ENCODE results near the gene MACROD1.

The MACROD1 gene

DNA sequence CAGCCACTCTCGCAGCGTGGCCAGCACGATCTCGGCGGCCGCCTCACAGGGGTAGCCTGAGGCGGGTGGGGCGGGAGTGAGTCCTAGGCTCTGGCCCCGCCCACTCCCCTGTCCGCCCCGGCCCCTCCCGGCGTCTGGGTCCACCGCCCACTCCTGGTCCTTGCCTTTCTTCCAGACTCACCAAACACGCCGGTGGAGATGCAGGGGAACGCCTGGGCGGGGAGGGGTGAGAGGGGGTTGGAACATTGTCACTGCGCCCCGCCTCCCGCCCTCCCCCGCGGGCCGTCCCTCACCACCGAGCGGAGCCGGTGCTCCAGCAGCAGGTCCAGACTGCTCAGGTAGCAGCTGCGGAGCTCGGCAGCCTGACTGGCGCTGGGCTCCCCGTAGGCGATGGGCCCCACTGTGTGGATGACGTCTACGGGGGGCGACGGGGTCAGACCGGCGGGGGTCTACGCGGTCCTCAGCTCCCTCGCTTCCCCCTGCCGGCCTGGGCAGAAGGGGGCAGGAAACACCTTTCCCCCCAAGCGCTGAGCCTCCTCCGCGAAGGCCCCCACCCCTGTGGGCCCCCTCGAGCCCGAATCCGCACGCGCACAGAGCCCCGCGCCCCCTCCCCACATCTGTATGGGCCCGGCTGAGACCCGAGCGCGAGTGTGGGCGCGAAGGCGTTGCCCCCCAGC is 166.4 kb downstream of the MACROD1 start:
- H4K20me1 ChIP-seq (ENCODE audit: low read depth, low read length): no peaks in the 10 kb centered on the region
- no peaks in the 10 kb centered on the region for H3K79me2 ChIP-seq (ENCODE audit: insufficient read depth, low read length)
- H3K27me3 ChIP-seq (ENCODE audit: low read length): no peaks in the 10 kb centered on the region
- H3K9me3 ChIP-seq (ENCODE audit: insufficient read depth, low read length): no peaks in the 10 kb centered on the region
- H3K9ac ChIP-seq (ENCODE audit: low read length): no peak overlapping the region
- H2AFZ ChIP-seq (ENCODE audit: low read depth, low read length, severe bottlenecking): no peak overlapping the region
- no peak overlapping the region for H3K27ac ChIP-seq (ENCODE audit: low read depth, low read length)
- TF ChIP-seq EZH2phosphoT487 (conservative IDR thresholded peaks at IDR 0.05; ENCODE audit: low read length): no peak
- TF ChIP-seq, protein P1, sequence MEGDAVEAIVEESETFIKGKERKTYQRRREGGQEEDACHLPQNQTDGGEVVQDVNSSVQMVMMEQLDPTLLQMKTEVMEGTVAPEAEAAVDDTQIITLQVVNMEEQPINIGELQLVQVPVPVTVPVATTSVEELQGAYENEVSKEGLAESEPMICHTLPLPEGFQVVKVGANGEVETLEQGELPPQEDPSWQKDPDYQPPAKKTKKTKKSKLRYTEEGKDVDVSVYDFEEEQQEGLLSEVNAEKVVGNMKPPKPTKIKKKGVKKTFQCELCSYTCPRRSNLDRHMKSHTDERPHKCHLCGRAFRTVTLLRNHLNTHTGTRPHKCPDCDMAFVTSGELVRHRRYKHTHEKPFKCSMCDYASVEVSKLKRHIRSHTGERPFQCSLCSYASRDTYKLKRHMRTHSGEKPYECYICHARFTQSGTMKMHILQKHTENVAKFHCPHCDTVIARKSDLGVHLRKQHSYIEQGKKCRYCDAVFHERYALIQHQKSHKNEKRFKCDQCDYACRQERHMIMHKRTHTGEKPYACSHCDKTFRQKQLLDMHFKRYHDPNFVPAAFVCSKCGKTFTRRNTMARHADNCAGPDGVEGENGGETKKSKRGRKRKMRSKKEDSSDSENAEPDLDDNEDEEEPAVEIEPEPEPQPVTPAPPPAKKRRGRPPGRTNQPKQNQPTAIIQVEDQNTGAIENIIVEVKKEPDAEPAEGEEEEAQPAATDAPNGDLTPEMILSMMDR (IDR thresholded peaks at IDR 0.05; ENCODE audit: insufficient read depth, low read length, poor library complexity, severe bottlenecking): no peak
- peak overlapping the region; percentile 35 for H3K4me2 ChIP-seq (ENCODE audit: low read depth, low read length, poor library complexity, severe bottlenecking)
- H3F3A ChIP-seq (ENCODE audit: insufficient read depth): no peaks in the 10 kb centered on the region
- H3K9me2 ChIP-seq (replicated peaks; ENCODE audit: insufficient read depth, low read length): no peaks in the 10 kb centered on the region
- no peak overlapping the region for H3K4me3 ChIP-seq (ENCODE audit: insufficient read depth, low read length, poor library complexity, severe bottlenecking)
- H3K36me3 ChIP-seq (ENCODE audit: low read length): no peaks in the 10 kb centered on the region

DNA sequence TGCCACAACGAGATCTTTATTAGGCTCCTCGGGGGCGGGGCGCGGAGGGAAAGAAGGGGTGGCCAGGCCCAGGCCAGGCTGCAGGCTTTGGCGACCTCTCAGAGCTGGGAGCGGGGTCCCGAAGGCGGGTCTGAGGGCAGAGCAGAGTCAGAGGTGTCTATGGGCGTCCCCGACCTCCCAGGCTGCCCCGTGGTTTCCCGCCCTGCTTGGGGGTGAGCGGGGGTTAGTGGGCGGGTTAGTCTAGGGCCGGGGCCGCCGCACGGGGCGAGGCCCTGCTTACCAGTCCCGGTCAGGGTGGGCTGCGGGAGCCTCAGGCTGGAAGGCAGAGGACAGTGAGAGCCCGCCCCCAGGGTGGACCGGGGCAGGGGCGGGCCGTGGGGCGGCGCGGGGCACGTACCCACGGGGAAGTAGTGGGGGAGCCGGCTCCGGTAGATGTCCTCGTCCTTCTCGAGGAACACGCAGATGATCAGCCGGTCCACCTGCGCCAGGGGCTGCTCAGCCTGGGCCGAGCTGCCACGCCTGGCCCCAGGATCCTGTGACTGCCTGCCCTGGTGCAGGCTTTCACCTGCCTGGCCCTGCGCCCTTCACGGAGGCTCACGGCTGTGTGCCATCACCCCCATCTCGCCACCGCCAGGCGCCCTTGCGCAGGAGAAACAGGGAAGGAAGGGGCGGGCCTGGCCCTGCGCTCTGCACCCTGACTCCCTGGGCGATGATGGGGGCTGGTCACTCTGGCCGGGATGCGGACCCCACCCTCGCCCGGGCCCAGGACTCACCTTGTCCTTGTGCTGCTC is 167.2 kb downstream of the MACROD1 start:
- Histone ChIP-seq H3K4me2 (ENCODE audit: low read depth, low read length, poor library complexity, severe bottlenecking) (peak overlapping the region; percentile 35), H4K20me1 (ENCODE audit: low read depth, low read length) (no peaks in the 10 kb centered on the region), H3K79me2 (ENCODE audit: insufficient read depth, low read length) (no peaks in the 10 kb centered on the region), H3K4me3 (ENCODE audit: insufficient read depth, low read length, poor library complexity, severe bottlenecking) (no peak overlapping the region), H3K9me3 (ENCODE audit: insufficient read depth, low read length) (no peaks in the 10 kb centered on the region), H3K9ac (ENCODE audit: low read length) (no peak overlapping the region), H3F3A (ENCODE audit: insufficient read depth) (no peaks in the 10 kb centered on the region), H2AFZ (ENCODE audit: low read depth, low read length, severe bottlenecking) (no peak overlapping the region), H3K9me2 (replicated peaks; ENCODE audit: insufficient read depth, low read length) (no peaks in the 10 kb centered on the region), H3K27me3 (ENCODE audit: low read length) (no peaks in the 10 kb centered on the region), H3K36me3 (ENCODE audit: low read length) (no peaks in the 10 kb centered on the region), H3K27ac (ENCODE audit: low read depth, low read length) (no peak overlapping the region)
- TF ChIP-seq, protein P1 (IDR thresholded peaks at IDR 0.05; ENCODE audit: insufficient read depth, low read length, poor library complexity, severe bottlenecking): no peak
- TF ChIP-seq EZH2phosphoT487 (conservative IDR thresholded peaks at IDR 0.05; ENCODE audit: low read length): no peak

DNA sequence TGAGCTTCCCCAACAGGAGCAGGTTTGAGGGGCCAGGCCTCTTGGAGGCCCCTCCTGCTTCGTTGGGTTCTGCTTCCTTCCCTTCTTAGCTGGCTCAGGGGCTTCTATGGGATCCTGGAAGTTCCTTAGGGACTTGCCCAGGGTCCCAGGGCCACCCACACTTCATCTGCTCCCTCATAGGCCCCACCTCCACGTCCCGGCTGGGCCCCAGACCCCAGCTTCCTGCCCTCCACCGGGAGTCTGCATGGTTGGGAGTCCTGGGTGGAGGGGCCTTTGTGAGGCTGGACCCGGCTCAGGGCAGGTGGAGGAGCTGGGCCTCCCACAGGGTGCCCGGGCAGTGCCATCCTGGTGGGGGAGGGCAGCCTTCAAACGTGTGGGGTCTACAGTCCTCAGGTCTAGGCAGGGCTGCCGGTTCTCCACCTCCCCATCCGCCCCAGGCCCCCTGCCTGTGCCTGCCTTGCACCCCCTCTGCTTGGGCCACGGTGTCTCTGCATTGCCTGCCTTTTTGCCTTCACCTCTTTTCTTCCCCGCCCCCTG is 168.0 kb downstream of the MACROD1 start:
- H4K20me1 ChIP-seq (ENCODE audit: low read depth, low read length): no peaks in the 10 kb centered on the region
- no peaks in the 10 kb centered on the region for H3F3A ChIP-seq (ENCODE audit: insufficient read depth)
- no peaks in the 10 kb centered on the region for H3K36me3 ChIP-seq (ENCODE audit: low read length)
- no peak overlapping the region for H3K4me3 ChIP-seq (ENCODE audit: insufficient read depth, low read length, poor library complexity, severe bottlenecking)
- H3K9me2 ChIP-seq (replicated peaks; ENCODE audit: insufficient read depth, low read length): no peaks in the 10 kb centered on the region
- H3K9me3 ChIP-seq (ENCODE audit: insufficient read depth, low read length): no peaks in the 10 kb centered on the region
- no peak overlapping the region for H2AFZ ChIP-seq (ENCODE audit: low read depth, low read length, severe bottlenecking)
- H3K27me3 ChIP-seq (ENCODE audit: low read length): no peaks in the 10 kb centered on the region
- H3K27ac ChIP-seq (ENCODE audit: low read depth, low read length): no peak overlapping the region
- no peaks in the 10 kb centered on the region for H3K79me2 ChIP-seq (ENCODE audit: insufficient read depth, low read length)
- H3K9ac ChIP-seq (ENCODE audit: low read length): no peak overlapping the region
- TF ChIP-seq EZH2phosphoT487 (conservative IDR thresholded peaks at IDR 0.05; ENCODE audit: low read length): no peak
- TF ChIP-seq, protein P1 (IDR thresholded peaks at IDR 0.05; ENCODE audit: insufficient read depth, low read length, poor library complexity, severe bottlenecking): no peak
- no peak overlapping the region for H3K4me2 ChIP-seq (ENCODE audit: low read depth, low read length, poor library complexity, severe bottlenecking)
